ENCODE data around the gene GAD2.

The GAD2 gene

GRCh38 chr10:26216585-26217395 is at the start of gene GAD2:
Gene GAD2 (plus strand): TSS chr10:26216774. CDS start chr10:26216810, 36 bp downstream.
- DNase-seq (ENCODE audit: low read depth), result no peak

GRCh38 chr10:26169466-26169865 is 47.1 kb upstream of the GAD2 start:
- DNase-seq (ENCODE audit: low read depth), result no peak

- no peak for DNase-seq (ENCODE audit: low read depth)
Measured at GRCh38 chr10:26172131-26172530, 44.4 kb upstream of the GAD2 start.

- DNase-seq (ENCODE audit: low read depth), result no peak
Measured at GRCh38 chr10:26173837-26174236, 42.7 kb upstream of the GAD2 start.

GRCh38 chr10:26177341-26177740 is 39.2 kb upstream of the GAD2 start:
- no peak for DNase-seq (ENCODE audit: low read depth)

GRCh38 chr10:26194275-26194674 is 22.3 kb upstream of the GAD2 start:
- DNase-seq (ENCODE audit: low read depth), result no peak

GRCh38 chr10:26197248-26197647 is 19.3 kb upstream of the GAD2 start:
- no peak for DNase-seq (ENCODE audit: low read depth)

GRCh38 chr10:26198119-26198518 is 18.5 kb upstream of the GAD2 start:
- no peak for DNase-seq (ENCODE audit: low read depth)

GRCh38 chr10:26199841-26200240 is 16.7 kb upstream of the GAD2 start:
- DNase-seq (ENCODE audit: low read depth), result no peak

GRCh38 chr10:26205223-26205622 is 11.4 kb upstream of the GAD2 start:
- DNase-seq (ENCODE audit: low read depth), result no peak

- no peak for DNase-seq (ENCODE audit: low read depth)
Measured at GRCh38 chr10:26211781-26212444, 4.7 kb upstream of the GAD2 start.

GRCh38 chr10:26212511-26212910 is 4.1 kb upstream of the GAD2 start:
- DNase-seq (ENCODE audit: low read depth), result no peak

GRCh38 chr10:26213157-26213800 is 3.3 kb upstream of the GAD2 start:
- no peak for DNase-seq (ENCODE audit: low read depth)

- DNase-seq (ENCODE audit: low read depth), result no peak
Measured at GRCh38 chr10:26214004-26214403, 2.6 kb upstream of the GAD2 start.

- DNase-seq (ENCODE audit: low read depth), result no peak
Measured at GRCh38 chr10:26214551-26215395, 1.8 kb upstream of the GAD2 start.

GRCh38 chr10:26215396-26215934 is 1.1 kb upstream of the GAD2 start:
- DNase-seq (ENCODE audit: low read depth), result no peak

GRCh38 chr10:26215935-26216584 is 514 bp upstream of the GAD2 start:
- DNase-seq (ENCODE audit: low read depth), result no peak

- no peak for DNase-seq (ENCODE audit: low read depth)
Measured at GRCh38 chr10:26217396-26218086, 967 bp downstream of the GAD2 start.

GRCh38 chr10:26219676-26220075 is 3.1 kb downstream of the GAD2 start:
- no peak for DNase-seq (ENCODE audit: low read depth)

- no peak for DNase-seq (ENCODE audit: low read depth)
Measured at GRCh38 chr10:26220901-26221300, 4.3 kb downstream of the GAD2 start.

GRCh38 chr10:26221541-26221940 is 5.0 kb downstream of the GAD2 start:
- DNase-seq (ENCODE audit: low read depth), result no peak

All from GM04504 (cell line).